ENCODE data around the gene ELMO1. TPM values are rescaled to one million over a fixed set of nuclear protein-coding genes. Genes with fewer than 3 reads are reported as not detected.

Gene ELMO1
- total and polyA plus RNA-seq, 4 donors: 6.7 to 51.5 (median 14.8) TPM

GRCh38 chr7:37405128-37405527, 43.5 kb downstream of the ELMO1 start:
- H3K36me3 ChIP-seq (ENCODE audit: control insufficient read depth in 4 of 4, insufficient read depth in 3 of 4, low read depth in 1 of 4, low read length in 3 of 4): no peaks in the 10 kb centered on the region
- DNase-seq (ENCODE audit: low spot score): no peak
- TF ChIP-seq HNF4A (conservative IDR thresholded peaks at IDR 0.05) (no peak), FOXA2 (IDR thresholded peaks at IDR 0.05) (no peak), HNF4G (IDR thresholded peaks at IDR 0.05) (no peak), CTCF (IDR thresholded peaks at IDR 0.05; ENCODE audit: low read depth, low read length, missing input control) (no peak)
- no peak overlapping the region for H3K9ac ChIP-seq (ENCODE audit: low read depth in 1 of 2, low read length in 2 of 2)
- peak overlapping the region; percentile 36 to 38 for H3K27ac ChIP-seq (ENCODE audit: low read depth in 1 of 2, low read length in 2 of 2)
- 67% methylated on average over 5 of the region's 5 CpGs for WGBS
- no peaks in the 10 kb centered on the region for H3K27me3 ChIP-seq (ENCODE audit: control insufficient read depth in 4 of 4, insufficient read depth in 4 of 4, low read length in 3 of 4)
- no peaks in the 10 kb centered on the region for H3K9me3 ChIP-seq (ENCODE audit: control insufficient read depth in 4 of 4, low read length in 3 of 4)
- H3K4me3 ChIP-seq (ENCODE audit: low read depth in 1 of 3, low read length in 3 of 3): no peak overlapping the region
- H3K4me1 ChIP-seq (ENCODE audit: control insufficient read depth in 4 of 4, insufficient read depth in 4 of 4, low read length in 3 of 4): peaks cover 9 to 44% (median 23%) of the 10 kb centered on the region in 4 donors

- Histone ChIP-seq H3K9ac (ENCODE audit: low read depth in 1 of 2, low read length in 2 of 2) (no peak overlapping the region), H3K27ac (ENCODE audit: low read depth in 1 of 2, low read length in 2 of 2) (no peak overlapping the region), H3K4me3 (ENCODE audit: low read depth in 1 of 3, low read length in 3 of 3) (no peak overlapping the region), H3K4me1 (ENCODE audit: control insufficient read depth in 4 of 4, insufficient read depth in 4 of 4, low read length in 3 of 4) (peaks cover 0 to 6% (median 1%) of the 10 kb centered on the region in 4 donors), H3K36me3 (ENCODE audit: control insufficient read depth in 4 of 4, insufficient read depth in 3 of 4, low read depth in 1 of 4, low read length in 3 of 4) (no peaks in the 10 kb centered on the region), H3K27me3 (ENCODE audit: control insufficient read depth in 4 of 4, insufficient read depth in 4 of 4, low read length in 3 of 4) (no peaks in the 10 kb centered on the region), H3K9me3 (ENCODE audit: control insufficient read depth in 4 of 4, low read length in 3 of 4) (no peaks in the 10 kb centered on the region)
- WGBS: 93% methylated on average over 3 of the region's 3 CpGs
- no peak for DNase-seq (ENCODE audit: low spot score)
- TF ChIP-seq FOXA2 (IDR thresholded peaks at IDR 0.05) (no peak), REST (IDR thresholded peaks at IDR 0.05) (no peak), CTCF (IDR thresholded peaks at IDR 0.05; ENCODE audit: low read depth, low read length, missing input control) (no peak)
Measured at GRCh38 chr7:37399876-37400421, 48.7 kb downstream of the ELMO1 start.

GRCh38 chr7:37398403-37398802, 50.3 kb downstream of the ELMO1 start:
- H3K27me3 ChIP-seq (ENCODE audit: control insufficient read depth in 4 of 4, insufficient read depth in 4 of 4, low read length in 3 of 4): no peaks in the 10 kb centered on the region
- TF ChIP-seq GABPA (IDR thresholded peaks at IDR 0.05 in 1 of 2, conservative IDR thresholded peaks at IDR 0.05 in 1 of 2) (no peak), ZBTB33 (IDR thresholded peaks at IDR 0.05) (no peak), FOXA1 (IDR thresholded peaks at IDR 0.05) (no peak), YY1 (IDR thresholded peaks at IDR 0.05) (no peak), CTCF (IDR thresholded peaks at IDR 0.05; ENCODE audit: low read depth, low read length, missing input control) (no peak), RAD21 (IDR thresholded peaks at IDR 0.05) (no peak), HNF4G (IDR thresholded peaks at IDR 0.05) (no peak)
- H3K4me3 ChIP-seq (ENCODE audit: low read depth in 1 of 3, low read length in 3 of 3): no peak overlapping the region
- no peak overlapping the region for H3K9ac ChIP-seq (ENCODE audit: low read depth in 1 of 2, low read length in 2 of 2)
- whole genome bisulfite sequencing: 73% methylated on average over 6 of the region's 6 CpGs
- H3K36me3 ChIP-seq (ENCODE audit: control insufficient read depth in 4 of 4, insufficient read depth in 3 of 4, low read depth in 1 of 4, low read length in 3 of 4): no peaks in the 10 kb centered on the region
- H3K4me1 ChIP-seq (ENCODE audit: control insufficient read depth in 4 of 4, insufficient read depth in 4 of 4, low read length in 3 of 4): peaks cover 0 to 2% (median 0%) of the 10 kb centered on the region in 4 donors
- no peak for DNase-seq (ENCODE audit: low spot score)
- H3K9me3 ChIP-seq (ENCODE audit: control insufficient read depth in 4 of 4, low read length in 3 of 4): no peaks in the 10 kb centered on the region
- no peak overlapping the region for H3K27ac ChIP-seq (ENCODE audit: low read depth in 1 of 2, low read length in 2 of 2)

All from liver (tissue), 9 donors.